Measurements from ENCODE around the gene S100A13.
A peak's percentile ranks its signal among the peaks of the same experiment; 100 is the strongest.
"Not testable (repeated sequence)": the region's sequence is repeated elsewhere in the genome, so short reads cannot be mapped to it uniquely, and the experiment has no call there.

The S100A13 gene

DNA sequence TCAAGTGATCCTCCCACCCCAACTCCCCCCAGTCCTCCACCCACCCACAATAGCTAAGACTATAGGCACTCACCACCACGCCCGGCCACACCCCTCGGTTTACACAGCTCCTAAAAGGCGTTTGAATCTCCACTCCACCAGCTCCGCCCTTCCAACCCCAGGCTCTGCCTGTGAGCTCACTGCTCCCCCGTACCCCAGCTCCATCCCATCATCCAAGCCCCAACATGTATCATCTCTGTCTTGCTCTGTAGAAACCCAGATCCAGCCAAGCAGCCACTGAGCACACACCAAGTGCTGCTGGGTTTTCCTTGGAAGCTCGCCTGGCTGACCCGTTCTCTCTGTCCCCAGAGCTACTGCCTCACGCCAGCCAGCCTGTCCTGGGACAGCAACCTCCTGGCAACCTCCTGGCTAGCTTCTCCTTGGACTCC is 49.7 kb downstream of the S100A13 start:
- peak in 2 of 10 donors; percentile 40 to 81 for DNase-seq
- intact Hi-C loops (cut with DNase I) = no loop called here

GRCh38 chr1:153577138-153577537 is 50.2 kb downstream of the S100A13 start:
- intact Hi-C loops (cut with DNase I) = no loop called here
- DNase-seq = no peak

DNA sequence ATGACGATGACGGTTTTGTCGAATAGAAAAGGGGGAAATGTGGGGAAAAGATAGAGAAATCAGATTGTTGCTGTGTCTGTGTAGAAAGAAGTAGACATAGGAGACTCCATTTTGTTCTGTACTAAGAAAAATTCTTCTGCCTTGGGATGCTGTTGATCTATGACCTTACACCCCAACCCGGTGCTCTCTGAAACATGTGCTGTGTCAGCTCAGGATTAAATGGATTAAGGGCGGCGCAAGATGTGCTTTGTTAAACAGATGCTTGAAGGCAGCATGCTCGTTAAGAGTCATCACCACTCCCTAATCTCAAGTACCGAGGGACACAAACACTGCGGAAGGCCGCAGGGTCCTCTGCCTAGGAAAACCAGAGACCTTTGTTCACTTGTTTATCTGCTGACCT is 51.8 kb downstream of the S100A13 start:
- intact Hi-C loops (cut with DNase I); DNase-seq: not testable (repeated sequence)

DNA sequence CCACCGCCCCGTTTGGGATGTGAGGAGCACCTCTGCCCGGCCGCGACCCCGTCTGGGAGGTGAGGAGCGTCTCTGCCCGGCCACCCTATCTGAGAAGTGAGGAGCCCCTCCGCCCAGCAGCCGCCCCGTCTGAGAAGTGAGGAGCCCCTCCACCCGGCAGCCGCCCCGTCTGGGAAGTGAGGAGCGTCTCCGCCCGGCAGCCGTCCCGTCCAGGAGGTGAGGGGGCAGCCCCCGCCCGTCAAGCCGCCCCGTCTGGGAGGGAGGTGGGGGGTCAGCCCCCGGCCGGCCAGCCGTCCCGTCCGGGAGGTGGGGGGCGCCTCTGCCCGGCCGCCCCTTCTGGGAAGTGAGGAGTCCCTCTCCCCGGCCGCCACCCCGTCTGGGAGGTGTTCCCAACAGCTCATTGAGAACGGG is 52.2 kb downstream of the S100A13 start:
- DNase-seq = peak in 1 of 10 donors; percentile 77
- intact Hi-C loops (cut with DNase I) = not testable (repeated sequence)

DNA sequence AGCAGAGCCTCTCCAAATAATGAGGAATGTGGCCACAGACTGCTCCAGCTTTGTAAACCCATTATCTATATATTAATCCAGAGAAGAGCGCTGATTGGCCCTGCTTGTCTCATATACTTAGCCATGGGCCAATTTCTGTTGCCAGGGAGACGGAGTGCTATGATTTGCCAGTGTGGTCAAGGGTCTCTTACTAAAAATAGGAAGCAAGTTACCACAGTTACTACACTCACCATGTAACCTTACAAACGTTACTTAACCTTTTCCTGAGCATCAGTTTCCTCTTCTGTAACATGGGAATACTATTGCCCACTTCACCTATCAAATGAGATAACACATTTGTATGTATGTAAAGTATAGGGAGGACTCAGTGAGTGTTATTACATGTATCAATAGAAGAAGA is 54.0 kb downstream of the S100A13 start:
- intact Hi-C loops (cut with DNase I) = loop anchor here (2.0 to 5.0 kb wide), 4 partner anchors 54 to 174 kb away; partner anchors contain the start of genes ILF2, S100A1, S100A13 and SNAPIN
- DNase-seq = no peak

DNA sequence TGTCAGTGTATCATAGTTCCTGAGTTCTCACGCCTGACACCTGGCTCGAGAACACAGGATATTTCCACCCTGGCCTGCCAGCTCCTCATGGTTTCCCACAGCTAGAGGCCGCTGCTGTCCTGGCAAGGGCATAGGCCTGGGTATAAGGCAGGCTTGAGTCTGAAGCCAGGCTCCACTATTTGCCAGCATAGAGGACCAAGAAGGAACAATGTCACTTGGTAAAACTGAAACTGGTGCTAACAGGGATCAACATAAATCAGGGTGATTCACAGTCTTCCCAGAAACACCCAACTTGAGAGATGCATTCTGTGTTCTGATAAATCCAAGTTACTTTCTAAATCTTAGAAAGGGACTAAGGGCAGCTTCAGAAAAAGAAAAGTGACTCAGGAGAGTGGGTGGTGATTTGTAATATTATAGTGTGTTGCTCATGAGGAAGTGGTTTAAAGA is 54.7 kb downstream of the S100A13 start:
- DNase-seq = peak; percentile 53 to 96 (median 82)
- intact Hi-C loops (cut with DNase I) = loop anchor here (2.0 to 5.0 kb wide), 4 partner anchors 55 to 175 kb away; partner anchors contain the start of genes ILF2, S100A1, S100A13 and SNAPIN

- intact Hi-C loops (cut with DNase I) = loop anchor here (2.0 to 5.0 kb wide), 4 partner anchors 56 to 176 kb away; partner anchors contain the start of genes ILF2, S100A1, S100A13 and SNAPIN
Measured at GRCh38 chr1:153571706-153572105, 55.6 kb downstream of the S100A13 start.

DNA sequence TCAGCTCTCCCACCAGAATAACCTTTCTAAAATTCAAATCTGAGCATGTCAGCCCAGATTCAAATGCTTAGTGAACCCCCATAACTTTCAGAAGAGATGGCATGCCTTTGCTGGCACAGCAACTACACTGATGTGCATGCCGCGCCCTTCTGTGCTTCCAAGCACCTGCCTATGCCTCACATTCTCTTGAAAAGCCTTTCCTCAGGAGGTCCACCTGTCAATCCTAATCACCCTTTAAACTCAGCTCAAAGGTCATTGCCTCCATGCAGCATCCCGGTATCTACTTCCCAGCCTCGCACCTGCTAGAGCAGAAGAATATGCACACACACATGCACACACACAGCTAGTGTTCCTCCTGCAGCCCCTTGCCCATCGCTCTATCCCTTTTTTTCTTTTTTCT is 56.4 kb downstream of the S100A13 start:
- peak in 1 of 10 donors; percentile 14 for DNase-seq
- intact Hi-C loops (cut with DNase I) = loop anchor here (5.0 kb wide), 2 partner anchors 56 to 176 kb away; partner anchors contain the start of genes S100A1 and S100A13

More at GRCh38 chr1:153571706-153572105, 55.6 kb downstream of the S100A13 start:
- peak in 2 of 10 donors; percentile 23 to 78 for DNase-seq

DNA sequence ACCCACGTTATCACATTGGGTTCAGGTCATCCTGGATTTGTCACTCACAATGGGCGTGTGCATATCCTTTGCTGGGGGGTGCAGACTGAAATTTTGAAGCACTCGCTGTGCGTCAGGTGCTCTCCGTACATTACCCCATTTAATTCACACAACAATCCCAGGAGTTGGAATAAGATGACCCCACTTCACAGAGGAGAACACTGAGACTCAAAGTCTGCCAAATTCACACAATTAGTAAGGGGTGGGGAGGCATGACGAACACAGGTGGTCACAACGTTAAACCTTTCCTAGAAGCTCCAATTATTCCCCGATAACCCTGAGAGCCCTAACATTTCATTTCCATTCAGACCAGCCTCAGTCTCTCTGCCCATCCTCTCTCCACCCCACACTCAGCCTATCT is 57.8 kb downstream of the S100A13 start:
- intact Hi-C loops (cut with DNase I) = loop anchor here (5.0 to 10.0 kb wide), 2 partner anchors 37 to 215 kb away; partner anchors contain the start of gene S100A9
- DNase-seq = peak in 1 of 10 donors; percentile 17

Measured in posterior cingulate gyrus (tissue), 11 donors.